GM20000 (cell line): ENCODE measurements around the gene SFRP2.

ENCODE experiments used
- DNase-seq: peaks from one replicate; pipeline ENCODE4 v3.0.0; 2012; ENCODE audit warnings: low spot score
- CTCF ChIP-seq: IDR thresholded peaks from 2 replicates; pipeline ENCODE4 v1.5.1; 2012; ENCODE audit warnings: mild to moderate bottlenecking, control low read depth; ENCODE audit errors: extremely low read depth, missing control alignments

The SFRP2 gene

GRCh38 chr4:153758688-153759406 lies 30.0 kb downstream of the SFRP2 start:
- no peak for TF ChIP-seq CTCF
- DNase-seq: no peak

DNA sequence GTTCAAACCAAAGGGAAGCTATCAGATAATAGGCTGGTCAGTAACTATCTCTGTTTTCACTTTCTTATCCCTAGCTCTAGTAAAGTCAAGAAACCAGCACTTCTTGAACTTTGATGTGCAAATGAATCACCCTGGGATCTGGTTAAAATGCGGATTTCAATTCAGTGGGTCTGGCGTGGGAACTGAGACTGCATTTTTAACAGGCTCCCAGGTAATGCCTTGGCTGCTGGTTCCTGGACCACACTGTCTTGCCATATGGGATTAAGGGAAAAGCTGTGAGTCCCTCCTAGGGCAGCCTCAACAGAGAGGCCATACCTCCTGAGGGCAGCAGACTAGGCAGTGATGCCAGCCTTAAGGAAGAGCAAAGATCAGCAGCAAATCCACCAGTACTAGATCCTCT lies 30.7 kb downstream of the SFRP2 start:
- TF ChIP-seq CTCF: no peak
- DNase-seq: no peak

- DNase-seq: no peak
- TF ChIP-seq CTCF: no peak
Measured at GRCh38 chr4:153757407-153757806, 31.5 kb downstream of the SFRP2 start.

GRCh38 chr4:153755186-153755585 lies 33.7 kb downstream of the SFRP2 start:
- TF ChIP-seq CTCF: no peak
- DNase-seq: no peak

DNA sequence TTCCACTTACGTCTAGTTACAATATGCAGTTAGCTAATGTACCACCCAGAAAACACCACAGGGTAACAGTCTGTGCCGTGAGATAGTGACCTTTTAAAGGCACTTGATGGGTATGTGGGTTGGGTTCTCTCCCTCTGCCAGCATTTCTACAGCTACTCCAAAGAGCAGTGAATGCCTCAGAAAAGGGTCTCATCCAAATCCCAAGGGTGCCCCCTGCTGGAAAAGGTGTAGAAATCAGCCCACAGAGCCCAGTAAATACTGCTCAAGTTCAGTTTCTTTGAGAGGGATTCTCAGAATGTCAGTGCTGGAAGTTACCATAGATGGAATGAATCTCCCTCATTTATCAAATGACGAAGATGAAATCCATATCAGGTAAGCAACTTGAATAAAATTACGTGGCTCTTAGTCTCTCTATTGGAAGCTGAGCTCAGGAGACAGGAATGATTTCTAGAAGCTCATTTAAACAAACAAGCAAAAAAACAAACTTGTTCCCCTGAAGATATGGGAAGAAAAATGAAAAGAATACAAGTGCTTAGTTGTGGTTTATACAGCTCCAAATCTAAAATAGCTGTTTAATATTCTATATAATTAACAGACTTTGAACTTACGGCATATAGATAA lies 38.6 kb downstream of the SFRP2 start:
- peak; percentile 51 for TF ChIP-seq CTCF
- DNase-seq: peak; percentile 75

GRCh38 chr4:153748378-153748777 lies 40.5 kb downstream of the SFRP2 start:
- DNase-seq: no peak
- no peak for TF ChIP-seq CTCF

DNA sequence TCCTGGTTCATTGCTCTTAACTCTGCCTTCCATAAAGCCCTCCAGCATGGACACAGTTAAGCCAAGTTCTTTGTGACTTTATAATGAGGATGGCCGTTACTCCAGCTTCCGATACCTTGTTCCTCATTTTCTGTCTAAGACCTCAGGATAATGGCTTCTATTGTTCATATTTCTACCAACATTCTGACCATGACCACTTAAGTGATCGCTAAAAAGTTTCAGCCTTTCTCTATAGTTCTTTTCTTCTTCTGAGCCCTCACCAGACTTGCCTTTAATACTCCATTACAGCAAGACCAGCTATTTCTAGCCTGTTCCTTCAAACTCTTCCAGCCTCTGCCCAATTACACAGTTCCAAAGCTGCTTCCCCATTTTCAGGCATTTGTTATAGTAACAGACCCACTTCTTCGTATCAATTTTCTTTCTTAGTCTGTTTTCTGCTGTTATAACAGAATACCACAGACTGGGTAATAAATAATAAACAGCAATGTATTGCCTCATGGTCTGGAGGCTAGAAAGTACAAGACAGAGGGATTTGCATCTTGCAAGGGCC lies 41.4 kb downstream of the SFRP2 start:
- DNase-seq: no peak
- no peak for TF ChIP-seq CTCF
